ENCODE results near the gene MAD2L2.

Gene MAD2L2

GRCh38 chr1:11681071-11681771, at the start of gene MAD2L2:
TSS of gene MAD2L2 (minus strand) at chr1:11681148. CDS start at chr1:11680601, 547 bp downstream.
- DNase-seq (ENCODE audit: low read depth in 2 of 2), result peak; percentile 82 to 84

GRCh38 chr1:11730429-11730891, 49.5 kb upstream of the MAD2L2 start:
- no peak for DNase-seq (ENCODE audit: low read depth in 2 of 2)

GRCh38 chr1:11729498-11730428, 48.8 kb upstream of the MAD2L2 start:
- no peak for DNase-seq (ENCODE audit: low read depth in 2 of 2)

- no peak for DNase-seq (ENCODE audit: low read depth in 2 of 2)
Observed at GRCh38 chr1:11729155-11729497, 48.2 kb upstream of the MAD2L2 start.

GRCh38 chr1:11728126-11728806, 47.3 kb upstream of the MAD2L2 start:
- DNase-seq (ENCODE audit: low read depth in 2 of 2), result no peak

- DNase-seq (ENCODE audit: low read depth in 2 of 2), result no peak
Observed at GRCh38 chr1:11727119-11727518, 46.2 kb upstream of the MAD2L2 start.

GRCh38 chr1:11725616-11726015, 44.7 kb upstream of the MAD2L2 start:
- no peak for DNase-seq (ENCODE audit: low read depth in 2 of 2)

GRCh38 chr1:11722538-11722937, 41.6 kb upstream of the MAD2L2 start:
- no peak for DNase-seq (ENCODE audit: low read depth in 2 of 2)

GRCh38 chr1:11721311-11721710, 40.4 kb upstream of the MAD2L2 start:
- no peak for DNase-seq (ENCODE audit: low read depth in 2 of 2)

- DNase-seq (ENCODE audit: low read depth in 2 of 2), result no peak
Observed at GRCh38 chr1:11720525-11720924, 39.6 kb upstream of the MAD2L2 start.

GRCh38 chr1:11720033-11720376, 39.1 kb upstream of the MAD2L2 start:
- DNase-seq (ENCODE audit: low read depth in 2 of 2), result no peak

GRCh38 chr1:11719313-11720032, 38.5 kb upstream of the MAD2L2 start:
- peak; percentile 52 to 56 for DNase-seq (ENCODE audit: low read depth in 2 of 2)

GRCh38 chr1:11714831-11715575, 34.1 kb upstream of the MAD2L2 start:
- no peak for DNase-seq (ENCODE audit: low read depth in 2 of 2)

GRCh38 chr1:11713095-11713494, 32.1 kb upstream of the MAD2L2 start:
- DNase-seq (ENCODE audit: low read depth in 2 of 2), result no peak

- no peak for DNase-seq (ENCODE audit: low read depth in 2 of 2)
Observed at GRCh38 chr1:11712285-11712684, 31.3 kb upstream of the MAD2L2 start.

- no peak for DNase-seq (ENCODE audit: low read depth in 2 of 2)
Observed at GRCh38 chr1:11711490-11711889, 30.5 kb upstream of the MAD2L2 start.

- DNase-seq (ENCODE audit: low read depth in 2 of 2), result no peak
Observed at GRCh38 chr1:11708554-11709350, 27.8 kb upstream of the MAD2L2 start.

GRCh38 chr1:11707621-11708276, 26.8 kb upstream of the MAD2L2 start:
- DNase-seq (ENCODE audit: low read depth in 2 of 2), result no peak

- no peak for DNase-seq (ENCODE audit: low read depth in 2 of 2)
Observed at GRCh38 chr1:11706292-11706691, 25.3 kb upstream of the MAD2L2 start.

GRCh38 chr1:11705596-11705995, 24.6 kb upstream of the MAD2L2 start:
- no peak for DNase-seq (ENCODE audit: low read depth in 2 of 2)
